Epithelial cell of esophagus (primary cell): Measurements from ENCODE around the gene KCNB1.

ENCODE experiments used
- DNase-seq: peaks from one replicate; pipeline ENCODE4 v3.0.0; 2010; ENCODE audit warnings: low read depth
- H3K4me3 ChIP-seq: 2 replicates; pipeline ENCODE4 v1.5.1; 2011; ENCODE audit warnings: mild to moderate bottlenecking, low read length, control low read depth
- TF ChIP-seq, protein P1 (sequence below): IDR thresholded peaks from 2 replicates; pipeline ENCODE4 v1.5.1; 2011; ENCODE audit warnings: low read depth, mild to moderate bottlenecking, low read length, control low read depth, inconsistent platforms; ENCODE audit not compliant: insufficient read depth; ENCODE audit errors: missing control alignments

KCNB1 gene

DNA sequence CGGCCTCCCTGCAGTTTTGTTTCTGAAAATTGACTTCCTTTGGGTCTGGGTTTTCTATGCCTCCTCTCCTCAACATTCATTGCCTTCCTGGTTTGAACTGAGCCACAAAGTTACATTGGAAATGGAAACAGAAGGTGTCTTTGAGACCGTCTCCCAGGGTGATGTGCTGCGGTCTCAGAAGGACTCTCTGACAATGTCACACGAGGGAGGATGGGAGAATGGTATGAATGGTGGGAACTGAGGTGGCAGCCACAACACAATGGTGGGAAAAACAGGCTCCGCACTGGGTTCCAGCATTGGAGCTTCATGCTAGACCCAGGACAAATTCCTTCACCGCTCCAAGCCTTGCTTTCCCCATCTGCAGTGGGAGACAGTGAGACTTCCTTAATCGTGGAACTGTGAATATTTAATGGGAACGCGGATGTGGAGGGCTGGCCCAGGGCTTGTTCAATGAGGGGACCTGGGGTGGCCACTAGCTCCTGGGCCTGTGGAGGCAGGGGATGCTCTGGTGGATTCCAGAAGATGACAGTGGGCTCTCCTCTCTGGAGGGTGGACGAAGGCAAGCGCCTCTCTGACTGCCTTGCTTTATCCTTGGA is 73.9 kb downstream of the KCNB1 start:
- TF ChIP-seq, protein P1, sequence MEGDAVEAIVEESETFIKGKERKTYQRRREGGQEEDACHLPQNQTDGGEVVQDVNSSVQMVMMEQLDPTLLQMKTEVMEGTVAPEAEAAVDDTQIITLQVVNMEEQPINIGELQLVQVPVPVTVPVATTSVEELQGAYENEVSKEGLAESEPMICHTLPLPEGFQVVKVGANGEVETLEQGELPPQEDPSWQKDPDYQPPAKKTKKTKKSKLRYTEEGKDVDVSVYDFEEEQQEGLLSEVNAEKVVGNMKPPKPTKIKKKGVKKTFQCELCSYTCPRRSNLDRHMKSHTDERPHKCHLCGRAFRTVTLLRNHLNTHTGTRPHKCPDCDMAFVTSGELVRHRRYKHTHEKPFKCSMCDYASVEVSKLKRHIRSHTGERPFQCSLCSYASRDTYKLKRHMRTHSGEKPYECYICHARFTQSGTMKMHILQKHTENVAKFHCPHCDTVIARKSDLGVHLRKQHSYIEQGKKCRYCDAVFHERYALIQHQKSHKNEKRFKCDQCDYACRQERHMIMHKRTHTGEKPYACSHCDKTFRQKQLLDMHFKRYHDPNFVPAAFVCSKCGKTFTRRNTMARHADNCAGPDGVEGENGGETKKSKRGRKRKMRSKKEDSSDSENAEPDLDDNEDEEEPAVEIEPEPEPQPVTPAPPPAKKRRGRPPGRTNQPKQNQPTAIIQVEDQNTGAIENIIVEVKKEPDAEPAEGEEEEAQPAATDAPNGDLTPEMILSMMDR: no peak
- no peak overlapping the region for H3K4me3 ChIP-seq
- no peak for DNase-seq

DNA sequence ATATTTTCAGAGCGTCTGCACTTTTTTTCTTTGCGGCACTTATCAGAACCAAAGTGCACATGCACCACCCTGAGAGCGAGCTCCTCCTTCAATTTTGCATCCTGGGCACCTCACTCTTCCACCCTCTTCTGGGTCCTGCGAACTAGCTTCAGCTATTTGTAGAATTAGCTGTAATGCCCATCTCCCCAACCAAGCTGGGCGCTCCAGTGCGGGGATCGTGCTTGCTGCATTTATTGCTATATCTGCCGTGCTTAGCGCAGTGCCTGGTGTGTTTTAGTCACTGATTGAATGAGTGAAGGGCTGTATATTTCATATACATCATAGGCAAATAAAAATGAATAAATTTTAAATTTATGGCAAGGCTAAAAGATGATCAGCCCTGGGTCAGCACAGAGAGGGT is 75.8 kb downstream of the KCNB1 start:
- H3K4me3 ChIP-seq: no peak overlapping the region
- TF ChIP-seq, protein P1: no peak
- no peak for DNase-seq

DNA sequence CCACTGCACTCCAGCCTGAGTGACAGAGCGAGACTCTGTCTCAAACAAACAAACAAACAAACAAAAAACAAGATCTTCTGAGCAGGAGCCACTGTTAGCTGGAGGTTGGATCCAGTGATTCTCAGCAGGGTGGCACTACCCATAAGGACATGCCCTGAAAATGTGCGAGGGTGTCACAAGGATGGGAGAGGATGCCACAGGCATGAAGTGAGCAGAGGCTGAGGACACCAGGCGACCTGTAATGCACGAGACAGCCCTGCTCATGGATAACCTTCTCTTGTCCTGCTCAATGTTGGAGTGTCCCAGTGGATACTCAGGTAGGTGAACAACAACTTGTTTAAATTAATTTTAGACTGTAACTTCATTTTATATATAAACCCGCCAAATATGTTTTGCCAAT is 76.8 kb downstream of the KCNB1 start:
- DNase-seq: no peak
- TF ChIP-seq, protein P1: no peak
- H3K4me3 ChIP-seq: no peak overlapping the region

DNA sequence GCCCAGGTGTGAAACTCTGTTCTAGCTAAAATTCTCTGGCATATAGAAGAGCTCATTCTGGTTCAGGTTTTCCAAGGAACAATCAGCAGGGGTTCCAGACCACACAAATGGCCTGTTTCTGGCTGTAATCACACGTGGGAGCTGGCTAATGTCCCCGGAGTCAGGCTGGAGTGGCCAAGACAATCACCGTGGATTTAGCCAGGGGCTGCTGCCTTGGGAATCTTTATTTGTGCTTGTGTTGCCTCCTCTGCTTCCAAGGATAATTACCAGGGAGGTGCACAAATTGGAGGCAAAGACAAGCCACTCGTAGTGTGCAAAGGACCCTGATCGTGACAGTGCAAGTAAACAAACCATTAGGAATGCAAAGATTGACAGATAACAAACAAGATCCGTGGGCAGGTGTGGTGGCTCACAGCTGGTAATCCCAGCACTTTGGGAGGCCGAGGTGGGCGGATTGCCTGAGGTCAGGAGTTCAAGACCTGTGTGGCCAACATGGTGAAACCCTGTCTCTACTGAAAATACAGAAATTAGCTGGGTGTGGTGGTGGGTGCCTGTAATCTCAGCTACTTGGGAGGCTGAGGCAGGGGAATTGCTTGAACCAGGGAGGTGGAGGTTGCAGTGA is 77.3 kb downstream of the KCNB1 start:
- no peak for DNase-seq
- TF ChIP-seq, protein P1: no peak
- H3K4me3 ChIP-seq: no peak overlapping the region

DNA sequence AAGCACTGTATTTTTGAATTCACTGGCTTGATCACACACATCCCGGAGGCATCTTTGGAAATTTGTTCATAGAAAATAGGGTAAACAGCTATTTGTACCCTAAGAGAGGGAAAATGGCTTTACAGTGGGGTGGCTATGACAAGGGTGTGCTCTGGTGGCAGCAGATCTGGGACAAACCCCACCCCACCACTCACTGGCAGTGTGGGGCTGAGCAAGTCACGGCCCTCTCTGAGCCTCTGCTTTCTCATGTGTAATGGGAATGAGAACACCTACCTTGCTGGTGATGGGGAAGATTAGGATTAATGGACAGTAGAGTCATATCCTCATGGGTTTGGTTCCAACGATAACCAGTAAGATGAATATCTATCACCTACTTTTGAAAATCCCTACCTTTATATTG is 78.0 kb downstream of the KCNB1 start:
- DNase-seq: no peak
- TF ChIP-seq, protein P1: no peak
- no peak overlapping the region for H3K4me3 ChIP-seq

DNA sequence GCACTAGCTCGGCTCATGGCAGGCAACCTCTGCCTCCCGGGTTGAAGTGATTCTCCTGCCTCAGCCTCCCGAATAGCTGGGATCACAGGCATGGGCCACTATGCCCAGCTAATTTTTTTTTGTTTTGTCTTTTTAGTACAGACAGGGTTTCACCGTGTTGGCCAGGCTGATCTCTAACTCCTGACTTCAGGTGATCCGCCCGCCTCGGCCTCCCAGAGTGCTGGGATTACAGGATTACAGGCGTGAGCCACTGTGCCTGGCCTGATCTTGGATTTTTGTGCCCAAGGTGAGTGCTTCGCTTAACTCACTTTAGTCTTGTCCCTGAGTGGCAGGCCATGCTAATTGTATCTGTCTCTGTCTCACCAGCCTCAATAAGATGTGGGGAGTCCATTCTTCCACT is 78.6 kb downstream of the KCNB1 start:
- H3K4me3 ChIP-seq: no peak overlapping the region
- TF ChIP-seq, protein P1: no peak
- DNase-seq: no peak

DNA sequence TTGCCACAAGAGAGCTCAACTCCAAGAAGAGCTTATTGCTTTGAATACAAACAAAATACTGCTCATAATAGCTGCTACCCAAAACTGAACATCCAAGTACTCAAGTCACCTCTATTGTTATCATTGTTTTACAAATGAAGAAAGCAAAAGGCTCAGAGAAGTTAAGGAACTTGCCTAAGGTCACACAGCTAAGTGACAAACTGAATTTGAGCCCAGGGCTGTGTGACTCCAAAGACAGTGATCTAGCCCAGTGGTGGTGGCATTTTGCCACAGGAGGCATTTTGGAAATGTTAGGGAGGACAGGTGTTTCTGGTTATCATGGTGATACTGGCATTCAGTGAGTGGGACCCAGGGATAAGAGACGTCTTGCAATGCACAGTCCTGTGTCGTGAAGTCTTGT is 79.5 kb downstream of the KCNB1 start:
- TF ChIP-seq, protein P1: no peak
- H3K4me3 ChIP-seq: no peak overlapping the region
- DNase-seq: no peak
